ENCODE data around the gene ASB15.
A peak's percentile ranks its signal among the peaks of the same experiment; 100 is the strongest.
"Not testable (repeated sequence)": the region's sequence is repeated elsewhere in the genome, so short reads cannot be mapped to it uniquely, and the experiment has no call there.

ASB15 gene

GRCh38 chr7:123601530-123601929, at the start of gene ASB15:
Gene ASB15, plus strand, starts transcription at chr7:123601821. Its CDS starts 12,682 bp downstream, at chr7:123614503.
- no peak within 1 kb of the TSS for H3K4me3 ChIP-seq (ENCODE audit: low read depth, low read length)
- no peak for DNase-seq
- H3K27ac ChIP-seq = no peak within 1 kb of the TSS
- TF ChIP-seq, protein P1, sequence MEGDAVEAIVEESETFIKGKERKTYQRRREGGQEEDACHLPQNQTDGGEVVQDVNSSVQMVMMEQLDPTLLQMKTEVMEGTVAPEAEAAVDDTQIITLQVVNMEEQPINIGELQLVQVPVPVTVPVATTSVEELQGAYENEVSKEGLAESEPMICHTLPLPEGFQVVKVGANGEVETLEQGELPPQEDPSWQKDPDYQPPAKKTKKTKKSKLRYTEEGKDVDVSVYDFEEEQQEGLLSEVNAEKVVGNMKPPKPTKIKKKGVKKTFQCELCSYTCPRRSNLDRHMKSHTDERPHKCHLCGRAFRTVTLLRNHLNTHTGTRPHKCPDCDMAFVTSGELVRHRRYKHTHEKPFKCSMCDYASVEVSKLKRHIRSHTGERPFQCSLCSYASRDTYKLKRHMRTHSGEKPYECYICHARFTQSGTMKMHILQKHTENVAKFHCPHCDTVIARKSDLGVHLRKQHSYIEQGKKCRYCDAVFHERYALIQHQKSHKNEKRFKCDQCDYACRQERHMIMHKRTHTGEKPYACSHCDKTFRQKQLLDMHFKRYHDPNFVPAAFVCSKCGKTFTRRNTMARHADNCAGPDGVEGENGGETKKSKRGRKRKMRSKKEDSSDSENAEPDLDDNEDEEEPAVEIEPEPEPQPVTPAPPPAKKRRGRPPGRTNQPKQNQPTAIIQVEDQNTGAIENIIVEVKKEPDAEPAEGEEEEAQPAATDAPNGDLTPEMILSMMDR (IDR thresholded peaks at IDR 0.05; ENCODE audit: low read depth, low read length, missing control alignments) = no peak
- in situ Hi-C loops (cut with HindIII; ENCODE audit: low pct_ligation_motif_present, low sequenced_read_pairs) = no loop called here
- H3K27me3 ChIP-seq (replicated peaks) = no peaks in the 10 kb centered on the region
- H3K36me3 ChIP-seq (replicated peaks) = no peaks in the 10 kb centered on the region

DNA sequence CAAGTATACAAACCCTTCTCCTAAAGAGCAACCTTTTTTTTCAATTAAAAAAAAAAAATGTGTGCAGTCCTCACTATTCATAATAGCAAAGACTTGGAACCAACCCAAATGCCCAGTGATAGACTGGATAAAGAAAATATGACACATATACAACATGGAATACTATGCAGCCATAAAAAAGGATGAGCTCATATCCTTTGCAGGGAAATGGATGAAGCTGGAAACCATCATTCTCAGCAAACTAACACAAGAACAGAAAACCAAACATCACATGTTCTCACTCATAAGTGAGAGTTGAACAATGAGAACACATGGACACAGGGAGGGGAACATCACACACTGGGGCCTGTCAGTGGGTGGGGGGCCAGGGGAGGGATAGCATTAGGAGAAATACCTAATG, 49.5 kb upstream of the ASB15 start:
- H3K36me3 ChIP-seq (replicated peaks); DNase-seq; H3K27me3 ChIP-seq (replicated peaks); H3K4me3 ChIP-seq (ENCODE audit: low read depth, low read length); in situ Hi-C loops (cut with HindIII; ENCODE audit: low pct_ligation_motif_present, low sequenced_read_pairs); H3K27ac ChIP-seq: not testable (repeated sequence)

DNA sequence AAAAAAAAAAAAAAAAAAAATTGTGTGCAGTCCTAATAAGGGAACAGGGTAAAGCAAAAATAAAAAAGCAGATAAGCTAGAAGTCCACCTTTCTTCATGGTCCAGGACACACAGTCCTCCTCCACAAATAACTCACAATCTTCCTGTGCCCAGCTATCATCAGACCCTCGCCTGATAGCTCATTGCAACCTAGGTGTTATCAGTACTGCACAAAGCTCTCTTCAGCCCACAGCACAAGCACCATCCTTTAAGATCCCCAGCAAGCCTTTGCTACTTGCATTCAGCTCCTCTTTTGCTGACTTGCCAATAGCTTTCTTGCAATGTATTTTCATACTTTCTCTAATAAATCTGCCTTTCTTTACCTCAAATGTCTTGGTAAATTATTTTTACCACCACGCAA, 49.0 kb upstream of the ASB15 start:
- H3K36me3 ChIP-seq (replicated peaks) = peaks cover 10% of the 10 kb centered on the region
- DNase-seq = no peak
- TF ChIP-seq, protein P1 (IDR thresholded peaks at IDR 0.05; ENCODE audit: low read depth, low read length, missing control alignments) = no peak
- in situ Hi-C loops (cut with HindIII; ENCODE audit: low pct_ligation_motif_present, low sequenced_read_pairs) = no loop called here
- H3K4me3 ChIP-seq (ENCODE audit: low read depth, low read length) = no peak overlapping the region
- no peak overlapping the region for H3K27ac ChIP-seq
- no peaks in the 10 kb centered on the region for H3K27me3 ChIP-seq (replicated peaks)

GRCh38 chr7:123553159-123553558, 48.5 kb upstream of the ASB15 start:
- in situ Hi-C loops (cut with HindIII; ENCODE audit: low pct_ligation_motif_present, low sequenced_read_pairs) = no loop called here
- TF ChIP-seq, protein P1 (IDR thresholded peaks at IDR 0.05; ENCODE audit: low read depth, low read length, missing control alignments) = no peak
- H3K36me3 ChIP-seq (replicated peaks) = peaks cover 10% of the 10 kb centered on the region
- no peaks in the 10 kb centered on the region for H3K27me3 ChIP-seq (replicated peaks)
- no peak overlapping the region for H3K4me3 ChIP-seq (ENCODE audit: low read depth, low read length)
- no peak overlapping the region for H3K27ac ChIP-seq
- no peak for DNase-seq

- H3K4me3 ChIP-seq (ENCODE audit: low read depth, low read length) = no peak overlapping the region
- TF ChIP-seq, protein P1 (IDR thresholded peaks at IDR 0.05; ENCODE audit: low read depth, low read length, missing control alignments) = no peak
- in situ Hi-C loops (cut with HindIII; ENCODE audit: low pct_ligation_motif_present, low sequenced_read_pairs) = no loop called here
Measured at GRCh38 chr7:123555484-123555883, 46.1 kb upstream of the ASB15 start.

DNA sequence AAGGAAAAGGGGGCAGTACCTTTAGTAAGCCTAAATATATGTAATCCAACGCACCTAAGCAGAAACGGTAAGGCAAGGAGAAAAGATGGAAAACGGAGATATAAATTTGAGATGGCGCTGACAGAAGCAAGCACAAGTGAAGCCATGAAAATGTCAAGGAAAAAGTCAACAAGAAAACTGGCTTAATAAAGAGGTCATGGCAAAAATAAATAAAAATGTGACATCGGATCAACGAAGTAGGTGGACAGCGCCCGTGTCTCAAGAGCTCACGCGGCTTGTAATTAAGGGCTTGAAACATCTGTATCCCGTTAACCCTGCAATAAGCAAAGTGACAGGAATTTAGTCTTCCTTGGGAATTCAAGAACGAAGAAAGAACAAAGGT, 44.6 kb upstream of the ASB15 start:
- TF ChIP-seq, protein P1 (IDR thresholded peaks at IDR 0.05; ENCODE audit: low read depth, low read length, missing control alignments) = no peak
- in situ Hi-C loops (cut with HindIII; ENCODE audit: low pct_ligation_motif_present, low sequenced_read_pairs) = no loop called here
- no peak for DNase-seq
- peak overlapping the region; percentile 84 for H3K27ac ChIP-seq
- H3K36me3 ChIP-seq (replicated peaks) = peaks cover 7% of the 10 kb centered on the region
- H3K4me3 ChIP-seq (ENCODE audit: low read depth, low read length) = peak overlapping the region; percentile 87
- no peaks in the 10 kb centered on the region for H3K27me3 ChIP-seq (replicated peaks)

More at GRCh38 chr7:123555484-123555883, 46.1 kb upstream of the ASB15 start:
- no peak for DNase-seq
- Histone ChIP-seq H3K27ac (no peak overlapping the region), H3K36me3 (replicated peaks) (peaks cover 7% of the 10 kb centered on the region), H3K27me3 (replicated peaks) (no peaks in the 10 kb centered on the region)
